Loucy (cell line): ENCODE data around the gene EIF3M.

Source experiments
- H2AFZ ChIP-seq: fragments of 200-600 bp; sonication (generic); 2 replicates; pipeline ENCODE4 v1.6.0; 2016; ENCODE audit warnings: antibody characterized with exemption, mild to moderate bottlenecking, low read length, moderate library complexity
- H3F3A ChIP-seq: fragments of 200-600 bp; 2 replicates; pipeline ENCODE4 v1.6.0; 2016; ENCODE audit warnings: antibody characterized with exemption, low read depth, mild to moderate bottlenecking
- H3K27me3 ChIP-seq: fragments of 200-600 bp; sonication (generic); 2 replicates; pipeline ENCODE4 v1.6.1; 2014; ENCODE audit warnings: low read length, mild to moderate bottlenecking; ENCODE audit not compliant: insufficient read depth, poor library complexity, severe bottlenecking
- H3K36me3 ChIP-seq: fragments of 200-600 bp; sonication (generic); 2 replicates; pipeline ENCODE4 v1.6.1; 2016; ENCODE audit warnings: low read length; ENCODE audit not compliant: insufficient read depth
- H3K4me1 ChIP-seq: fragments of 200-600 bp; sonication (generic); 2 replicates; pipeline ENCODE4 v1.5.1; 2014; ENCODE audit warnings: low read length, mild to moderate bottlenecking; ENCODE audit not compliant: insufficient read depth, poor library complexity, severe bottlenecking
- H3K4me2 ChIP-seq: fragments of 200-600 bp; sonication (generic); 2 replicates; pipeline ENCODE4 v1.6.0; 2014; ENCODE audit warnings: antibody characterized with exemption, low read length, low read depth, mild to moderate bottlenecking; ENCODE audit not compliant: poor library complexity, severe bottlenecking
- H3K4me3 ChIP-seq: fragments of 200-600 bp; sonication (generic); 2 replicates; pipeline ENCODE4 v1.5.1; 2014; ENCODE audit warnings: low read length, mild to moderate bottlenecking, mixed read lengths; ENCODE audit not compliant: poor library complexity, severe bottlenecking
- H3K79me2 ChIP-seq: fragments of 200-600 bp; sonication (generic); 2 replicates; pipeline ENCODE4 v1.6.1; 2014; ENCODE audit warnings: low read length; ENCODE audit not compliant: insufficient read depth
- H3K9ac ChIP-seq: fragments of 200-600 bp; sonication (generic); 2 replicates; pipeline ENCODE4 v1.6.0; 2014; ENCODE audit warnings: mild to moderate bottlenecking, low read depth, low read length, moderate library complexity; ENCODE audit not compliant: poor library complexity, severe bottlenecking
- H3K9me2 ChIP-seq: fragments of 200-600 bp; sonication (generic); replicated peaks from 2 replicates; pipeline ENCODE4 v1.6.1; 2016; ENCODE audit warnings: low read depth, low read length, mixed read lengths
- H3K9me3 ChIP-seq: fragments of 200-600 bp; sonication (generic); 2 replicates; pipeline ENCODE4 v1.6.1; 2014; ENCODE audit warnings: mild to moderate bottlenecking, antibody characterized with exemption, low read length, low read depth; ENCODE audit not compliant: insufficient read depth
- H4K20me1 ChIP-seq: fragments of 200-600 bp; sonication (generic); 2 replicates; pipeline ENCODE4 v1.6.0; 2014; ENCODE audit warnings: antibody characterized with exemption, low read length, mild to moderate bottlenecking; ENCODE audit not compliant: insufficient read depth, poor library complexity, severe bottlenecking
- EZH2phosphoT487 ChIP-seq: fragments of 200-600 bp; IDR thresholded peaks from 2 replicates; pipeline ENCODE4 v1.6.1; 2018; ENCODE audit warnings: antibody characterized with exemption, mild to moderate bottlenecking, moderate library complexity, borderline replicate concordance
- TF ChIP-seq, protein P1 (sequence below): fragments of 200-600 bp; sonication (generic); conservative IDR thresholded peaks from 2 replicates; pipeline ENCODE4 v1.5.1; 2014; ENCODE audit warnings: mild to moderate bottlenecking, antibody characterized with exemption, low read length

The EIF3M gene

DNA sequence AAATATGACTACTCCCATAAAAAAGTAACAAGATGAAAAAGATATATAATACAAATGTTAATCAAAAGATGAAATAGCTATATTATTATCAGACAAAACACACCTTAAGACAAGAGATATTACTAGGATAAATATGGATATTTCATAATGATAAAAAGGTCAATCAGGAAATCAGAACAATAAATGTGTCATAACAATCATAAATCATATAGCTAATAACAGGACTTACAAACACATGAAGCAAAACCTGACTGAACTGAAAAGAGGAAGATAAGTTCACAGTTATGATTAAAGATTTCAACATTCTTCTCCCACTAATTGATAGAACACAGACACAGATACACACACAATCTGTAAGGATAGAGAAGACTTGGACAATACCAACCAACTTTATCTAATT lies 47.2 kb downstream of the EIF3M start:
- H3K27me3 ChIP-seq = no peaks in the 10 kb centered on the region
- no peaks in the 10 kb centered on the region for H3K79me2 ChIP-seq
- H3K4me2 ChIP-seq = no peak overlapping the region
- H3K4me1 ChIP-seq = peaks cover 5% of the 10 kb centered on the region
- H3K9ac ChIP-seq = no peak overlapping the region
- no peaks in the 10 kb centered on the region for H3K9me2 ChIP-seq
- H3K4me3 ChIP-seq = no peak overlapping the region
- no peaks in the 10 kb centered on the region for H3K9me3 ChIP-seq
- no peaks in the 10 kb centered on the region for H3K36me3 ChIP-seq
- H2AFZ ChIP-seq = no peak overlapping the region; the same call in 1 of the 2 replicates
- H4K20me1 ChIP-seq = no peaks in the 10 kb centered on the region
- TF ChIP-seq, protein P1, sequence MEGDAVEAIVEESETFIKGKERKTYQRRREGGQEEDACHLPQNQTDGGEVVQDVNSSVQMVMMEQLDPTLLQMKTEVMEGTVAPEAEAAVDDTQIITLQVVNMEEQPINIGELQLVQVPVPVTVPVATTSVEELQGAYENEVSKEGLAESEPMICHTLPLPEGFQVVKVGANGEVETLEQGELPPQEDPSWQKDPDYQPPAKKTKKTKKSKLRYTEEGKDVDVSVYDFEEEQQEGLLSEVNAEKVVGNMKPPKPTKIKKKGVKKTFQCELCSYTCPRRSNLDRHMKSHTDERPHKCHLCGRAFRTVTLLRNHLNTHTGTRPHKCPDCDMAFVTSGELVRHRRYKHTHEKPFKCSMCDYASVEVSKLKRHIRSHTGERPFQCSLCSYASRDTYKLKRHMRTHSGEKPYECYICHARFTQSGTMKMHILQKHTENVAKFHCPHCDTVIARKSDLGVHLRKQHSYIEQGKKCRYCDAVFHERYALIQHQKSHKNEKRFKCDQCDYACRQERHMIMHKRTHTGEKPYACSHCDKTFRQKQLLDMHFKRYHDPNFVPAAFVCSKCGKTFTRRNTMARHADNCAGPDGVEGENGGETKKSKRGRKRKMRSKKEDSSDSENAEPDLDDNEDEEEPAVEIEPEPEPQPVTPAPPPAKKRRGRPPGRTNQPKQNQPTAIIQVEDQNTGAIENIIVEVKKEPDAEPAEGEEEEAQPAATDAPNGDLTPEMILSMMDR = no peak
- TF ChIP-seq EZH2phosphoT487 = no peak
- no peaks in the 10 kb centered on the region for H3F3A ChIP-seq

DNA sequence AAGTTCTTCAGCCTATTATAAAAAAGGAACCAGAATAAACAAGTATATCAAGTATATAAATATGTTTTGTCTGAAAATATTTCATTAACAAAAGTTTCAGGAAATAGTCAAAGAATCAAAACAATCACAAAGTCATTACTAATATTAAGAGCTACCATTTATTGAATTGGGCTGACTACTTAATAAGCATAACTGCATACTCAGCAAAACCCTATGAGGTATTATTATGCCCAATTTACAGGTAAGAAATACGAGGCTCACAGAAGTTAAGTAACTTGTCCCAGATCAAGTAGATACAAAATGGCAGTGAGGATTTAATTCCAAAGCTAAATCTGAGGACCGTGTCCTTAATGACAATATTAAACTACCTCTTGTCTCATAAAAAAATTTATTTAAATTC lies 52.2 kb downstream of the EIF3M start:
- no peaks in the 10 kb centered on the region for H4K20me1 ChIP-seq
- TF ChIP-seq EZH2phosphoT487 = no peak
- TF ChIP-seq, protein P1 = no peak
- no peak overlapping the region for H3K4me3 ChIP-seq
- no peaks in the 10 kb centered on the region for H3K9me3 ChIP-seq
- no peaks in the 10 kb centered on the region for H3K79me2 ChIP-seq
- peaks cover 2% of the 10 kb centered on the region for H3K4me1 ChIP-seq
- no peaks in the 10 kb centered on the region for H3K36me3 ChIP-seq
- H2AFZ ChIP-seq = no peak overlapping the region
- no peaks in the 10 kb centered on the region for H3F3A ChIP-seq
- H3K4me2 ChIP-seq = no peak overlapping the region
- no peak overlapping the region for H3K9ac ChIP-seq
- H3K27me3 ChIP-seq = no peaks in the 10 kb centered on the region
- H3K9me2 ChIP-seq = no peaks in the 10 kb centered on the region

DNA sequence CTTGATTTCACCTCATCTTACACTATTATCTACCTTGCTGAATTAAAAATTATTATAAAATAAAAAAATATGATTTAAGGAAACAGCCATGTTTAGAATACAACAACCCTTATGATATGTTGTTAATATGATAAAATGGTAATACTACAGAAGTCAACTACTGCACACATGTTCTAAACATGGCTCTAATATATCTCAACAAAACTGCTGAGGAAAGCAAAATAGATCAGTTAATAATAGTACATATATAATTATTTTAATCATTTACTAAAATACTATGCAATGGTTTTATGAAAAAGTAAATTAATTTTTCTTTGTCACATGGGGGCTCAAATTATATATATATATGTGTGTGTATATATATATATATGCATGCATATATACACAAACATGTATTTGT lies 57.7 kb downstream of the EIF3M start:
- no peaks in the 10 kb centered on the region for H4K20me1 ChIP-seq

DNA sequence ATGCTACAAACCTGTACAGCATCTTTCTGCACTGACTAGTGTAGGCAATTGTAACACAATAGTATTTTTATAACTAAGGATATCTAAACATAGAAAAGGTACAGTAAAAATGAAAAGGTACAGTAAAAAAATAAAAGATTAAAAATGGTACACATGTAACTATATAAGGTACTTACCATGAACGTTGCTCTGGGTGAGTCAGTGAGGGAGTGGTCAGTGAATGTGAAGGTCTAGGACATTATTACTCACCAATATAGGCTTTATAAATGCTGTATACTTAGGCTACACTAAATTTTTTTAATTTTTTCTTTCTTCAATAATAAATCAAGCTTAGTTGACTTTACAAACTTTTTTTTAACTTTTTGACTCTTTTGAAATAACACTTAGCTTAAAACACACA lies 59.9 kb downstream of the EIF3M start:
- H3K9me3 ChIP-seq = no peaks in the 10 kb centered on the region
- no peak overlapping the region for H3K4me3 ChIP-seq
- no peaks in the 10 kb centered on the region for H3K9me2 ChIP-seq
- no peaks in the 10 kb centered on the region; the same call in 1 of the 2 replicates for H3F3A ChIP-seq
- TF ChIP-seq EZH2phosphoT487 = no peak
- TF ChIP-seq, protein P1 = no peak
- no peaks in the 10 kb centered on the region for H3K36me3 ChIP-seq
- no peaks in the 10 kb centered on the region for H3K27me3 ChIP-seq
- no peaks in the 10 kb centered on the region for H3K79me2 ChIP-seq
- no peak overlapping the region for H3K9ac ChIP-seq
- no peak overlapping the region for H3K4me2 ChIP-seq
- no peaks in the 10 kb centered on the region for H4K20me1 ChIP-seq
- no peak overlapping the region for H2AFZ ChIP-seq
- no peaks in the 10 kb centered on the region for H3K4me1 ChIP-seq

More for the DNA sequence above, 57.7 kb downstream of the EIF3M start:
- no peak for TF ChIP-seq EZH2phosphoT487
- no peak overlapping the region for H3K4me2 ChIP-seq
- H3K27me3 ChIP-seq = no peaks in the 10 kb centered on the region
- no peak overlapping the region for H3K9ac ChIP-seq
- no peaks in the 10 kb centered on the region for H3K79me2 ChIP-seq
- H2AFZ ChIP-seq = no peak overlapping the region
- no peaks in the 10 kb centered on the region for H3K36me3 ChIP-seq
- H3K4me1 ChIP-seq = no peaks in the 10 kb centered on the region
- H3F3A ChIP-seq = no peaks in the 10 kb centered on the region; the same call in 1 of the 2 replicates
- H3K9me2 ChIP-seq = no peaks in the 10 kb centered on the region
- no peak overlapping the region for H3K4me3 ChIP-seq
- H3K9me3 ChIP-seq = no peaks in the 10 kb centered on the region
